PC-3 (cell line): ENCODE measurements around the gene PTN. TPM values are rescaled to one million over a fixed set of nuclear protein-coding genes. Genes with fewer than 3 reads are reported as not detected.

Experiments
- ATAC-seq: fragments of 200-7000 bp; cut with Tn5 transposase; 2 replicates; pipeline ENCODE4 v1.9.1; 2020; ENCODE audit warnings: mild to moderate bottlenecking, moderate library complexity
- BruUV-seq: library from RNA; stranded (reverse); fragments of 400-500 nt; replicated peaks from 2 replicates; lab custom pipeline; 2021; lab: Mats Ljungman, UMichigan
- CTCF ChIA-PET: fragments of 300-600 bp; sonication (Branson Sonifier 250); formaldehyde crosslinking; loops from one replicate; lab custom pipeline; 2022; ENCODE audit warnings: antibody characterized with exemption; lab: Charles Lee
- POLR2A ChIA-PET: fragments of 300-600 bp; sonication (Branson Sonifier 250); formaldehyde crosslinking; loops from one replicate; lab custom pipeline; 2022; ENCODE audit warnings: antibody characterized with exemption; ENCODE audit not compliant: unreplicated experiment; lab: Charles Lee
- DNase-seq: peaks from one replicate; pipeline ENCODE4 v3.0.0-alpha.2; 2015
- H2AFZ ChIP-seq: fragments of 300-600 bp; sonication (generic); 2 replicates; pipeline ENCODE4 v1.6.0; 2016; ENCODE audit warnings: antibody characterized with exemption, low read length
- H3F3A ChIP-seq: fragments of 300-600 bp; sonication (generic); one replicate; pipeline ENCODE4 v1.6.0; 2017; ENCODE audit warnings: antibody characterized with exemption, low read length, control low read depth, mild to moderate bottlenecking; ENCODE audit not compliant: unreplicated experiment
- H3K27ac ChIP-seq: fragments of 300-600 bp; sonication (generic); 2 replicates; pipeline ENCODE4 v1.5.1; 2016; ENCODE audit warnings: mild to moderate bottlenecking, low read length
- H3K27me3 ChIP-seq: fragments of 300-600 bp; sonication (generic); 2 replicates; pipeline ENCODE4 v1.6.1; 2016; ENCODE audit warnings: low read length, mixed read lengths
- H3K36me3 ChIP-seq: fragments of 300-600 bp; sonication (generic); 2 replicates; pipeline ENCODE4 v1.6.1; 2016; ENCODE audit warnings: low read depth, mixed run types, low read length, mixed read lengths
- H3K4me1 ChIP-seq: fragments of 300-600 bp; sonication (generic); 2 replicates; pipeline ENCODE4 v1.5.1; 2016; ENCODE audit warnings: low read length; ENCODE audit not compliant: insufficient read depth
- H3K4me2 ChIP-seq: fragments of 300-600 bp; sonication (generic); 2 replicates; pipeline ENCODE4 v1.6.0; 2016; ENCODE audit warnings: low read length
- H3K4me3 ChIP-seq: fragments of 300-600 bp; sonication (generic); 2 replicates; pipeline ENCODE4 v1.5.1; 2016; ENCODE audit warnings: mild to moderate bottlenecking, low read length, mixed read lengths
- H3K79me2 ChIP-seq: fragments of 300-600 bp; sonication (generic); 2 replicates; pipeline ENCODE4 v1.6.1; 2017; ENCODE audit warnings: low read length, mixed read lengths
- H3K9ac ChIP-seq: fragments of 300-600 bp; sonication (generic); 2 replicates; pipeline ENCODE4 v1.6.0; 2016; ENCODE audit warnings: mild to moderate bottlenecking, low read length
- H3K9me2 ChIP-seq: fragments of 300-600 bp; sonication (generic); replicated peaks from 2 replicates; pipeline ENCODE4 v1.6.1; 2016; ENCODE audit warnings: mixed run types, low read length, mixed read lengths
- H3K9me3 ChIP-seq: fragments of 300-600 bp; sonication (generic); 2 replicates; pipeline ENCODE4 v1.6.1; 2016; ENCODE audit warnings: low read length, mixed read lengths
- H4K20me1 ChIP-seq: fragments of 300-600 bp; sonication (generic); 2 replicates; pipeline ENCODE4 v1.6.1; 2016; ENCODE audit warnings: low read length, mixed read lengths
- EZH2 ChIP-seq: fragments of 300-600 bp; sonication (generic); IDR thresholded peaks from one replicate; pipeline ENCODE4 v1.6.1; 2017; ENCODE audit warnings: antibody characterized with exemption, mild to moderate bottlenecking, low read length; ENCODE audit not compliant: unreplicated experiment
- EZH2phosphoT487 ChIP-seq: fragments of 300-600 bp; sonication (generic); IDR thresholded peaks from 2 replicates; pipeline ENCODE4 v1.6.1; 2018; ENCODE audit warnings: mild to moderate bottlenecking, antibody characterized with exemption, low read length, borderline replicate concordance
- intact Hi-C: fragments of 100-400 bp; cut with micrococcal nuclease; formaldehyde crosslinking; loops from 2 replicates; pipeline ENCODE4 v1.9.0; 2023
- total RNA-seq: library from RNA; depleted of rRNA; stranded (reverse); fragments of >200 nt; gene quantifications from 2 replicates; pipeline ENCODE4 v1.2.3, GENCODE V29; 2014
- TF ChIP-seq, protein P1 (sequence below): fragments of 300-600 bp; sonication (generic); conservative IDR thresholded peaks from 2 replicates; pipeline ENCODE4 v1.5.1; 2017; ENCODE audit warnings: antibody characterized with exemption, low read depth, mild to moderate bottlenecking, low read length

PTN gene
- total RNA-seq, 1 experiment from 2014 or later, result 0.07 TPM

DNA sequence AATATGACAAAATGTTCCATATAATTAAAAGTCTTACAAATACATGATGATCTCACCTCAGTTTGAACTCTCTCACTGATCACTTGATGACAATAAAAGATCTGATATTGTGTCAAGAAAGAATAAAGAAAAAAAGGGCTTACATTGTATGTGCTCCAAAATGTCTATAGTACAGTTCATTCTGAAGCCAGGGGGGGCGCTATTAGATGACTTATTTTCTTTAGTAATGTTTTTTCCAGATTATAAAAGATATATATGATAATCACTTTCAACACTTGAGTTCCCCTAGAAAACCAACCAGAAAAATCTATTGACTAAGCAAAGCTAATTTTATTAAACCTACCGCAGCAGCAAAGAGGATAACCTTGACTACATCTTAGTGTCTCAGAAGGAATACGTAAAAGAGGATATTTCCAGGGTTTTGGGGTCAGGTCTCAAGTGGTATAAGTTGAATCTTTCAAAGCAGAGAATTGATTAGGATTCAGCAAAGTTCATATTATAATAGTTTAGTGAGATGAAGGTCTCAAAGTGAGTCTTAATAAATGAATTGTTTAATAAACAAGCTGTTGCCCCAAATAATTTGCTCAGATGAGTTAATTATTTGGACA lies 55.8 kb downstream of the PTN start:
- Histone ChIP-seq H3F3A (no peaks in the 10 kb centered on the region), H3K27ac (no peak overlapping the region), H4K20me1 (no peaks in the 10 kb centered on the region), H3K4me3 (no peak overlapping the region), H3K27me3 (peaks cover 15% of the 10 kb centered on the region; the same call in 1 of the 2 replicates), H3K36me3 (no peaks in the 10 kb centered on the region), H3K9me3 (no peaks in the 10 kb centered on the region), H3K79me2 (no peaks in the 10 kb centered on the region), H3K9me2 (no peaks in the 10 kb centered on the region), H3K9ac (no peak overlapping the region), H3K4me2 (no peak overlapping the region), H3K4me1 (no peaks in the 10 kb centered on the region), H2AFZ (no peak overlapping the region)
- BruUV-seq, result no TSS peak
- ChIA-PET CTCF (no interaction called here), POLR2A (no interaction called here)
- ATAC-seq (no peak), DNase-seq (peak; percentile 34)
- TF ChIP-seq, protein P1, sequence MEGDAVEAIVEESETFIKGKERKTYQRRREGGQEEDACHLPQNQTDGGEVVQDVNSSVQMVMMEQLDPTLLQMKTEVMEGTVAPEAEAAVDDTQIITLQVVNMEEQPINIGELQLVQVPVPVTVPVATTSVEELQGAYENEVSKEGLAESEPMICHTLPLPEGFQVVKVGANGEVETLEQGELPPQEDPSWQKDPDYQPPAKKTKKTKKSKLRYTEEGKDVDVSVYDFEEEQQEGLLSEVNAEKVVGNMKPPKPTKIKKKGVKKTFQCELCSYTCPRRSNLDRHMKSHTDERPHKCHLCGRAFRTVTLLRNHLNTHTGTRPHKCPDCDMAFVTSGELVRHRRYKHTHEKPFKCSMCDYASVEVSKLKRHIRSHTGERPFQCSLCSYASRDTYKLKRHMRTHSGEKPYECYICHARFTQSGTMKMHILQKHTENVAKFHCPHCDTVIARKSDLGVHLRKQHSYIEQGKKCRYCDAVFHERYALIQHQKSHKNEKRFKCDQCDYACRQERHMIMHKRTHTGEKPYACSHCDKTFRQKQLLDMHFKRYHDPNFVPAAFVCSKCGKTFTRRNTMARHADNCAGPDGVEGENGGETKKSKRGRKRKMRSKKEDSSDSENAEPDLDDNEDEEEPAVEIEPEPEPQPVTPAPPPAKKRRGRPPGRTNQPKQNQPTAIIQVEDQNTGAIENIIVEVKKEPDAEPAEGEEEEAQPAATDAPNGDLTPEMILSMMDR, result peak; percentile 58; the same call in 1 of the 2 replicates
- no peak for TF ChIP-seq EZH2phosphoT487
- intact Hi-C loops, result no loop called here

DNA sequence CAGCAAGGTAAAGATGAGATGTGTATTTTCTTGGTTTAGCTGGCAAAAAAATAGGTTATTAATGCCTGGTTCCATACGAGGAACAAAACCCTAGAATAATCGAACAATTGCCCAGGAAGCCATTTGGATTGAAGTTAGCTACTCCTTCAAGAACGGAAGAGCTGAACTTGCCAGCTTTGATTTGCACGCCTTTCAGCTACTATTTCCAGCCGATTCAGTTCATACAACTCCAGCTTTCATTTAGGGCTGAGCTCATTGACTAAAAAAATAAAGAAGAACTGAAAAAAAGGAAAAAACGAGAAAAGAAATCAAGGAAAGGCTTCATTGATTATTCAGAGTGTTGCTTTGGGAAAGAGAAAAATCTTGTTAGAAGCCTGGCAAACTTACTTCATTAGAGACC lies 60.4 kb downstream of the PTN start:
- no peaks in the 10 kb centered on the region for H3K4me1 ChIP-seq
- H3K9me3 ChIP-seq, result no peaks in the 10 kb centered on the region
- CTCF ChIA-PET, result no interaction called here
- no peaks in the 10 kb centered on the region for H4K20me1 ChIP-seq
- peaks cover 15% of the 10 kb centered on the region; the same call in 1 of the 2 replicates for H3K27me3 ChIP-seq
- no peak overlapping the region for H2AFZ ChIP-seq
- no peaks in the 10 kb centered on the region for H3K79me2 ChIP-seq
- H3K9ac ChIP-seq, result no peak overlapping the region
- H3K9me2 ChIP-seq, result no peaks in the 10 kb centered on the region
- BruUV-seq, result no TSS peak
- no peak overlapping the region for H3K27ac ChIP-seq
- intact Hi-C loops, result no loop called here
- DNase-seq (no peak), ATAC-seq (no peak)
- no peaks in the 10 kb centered on the region for H3F3A ChIP-seq
- H3K4me2 ChIP-seq, result no peak overlapping the region
- H3K36me3 ChIP-seq, result no peaks in the 10 kb centered on the region
- no peak overlapping the region for H3K4me3 ChIP-seq
- POLR2A ChIA-PET, result no interaction called here
- TF ChIP-seq EZH2phosphoT487, result no peak
- no peak for TF ChIP-seq EZH2
- TF ChIP-seq, protein P1, result no peak

DNA sequence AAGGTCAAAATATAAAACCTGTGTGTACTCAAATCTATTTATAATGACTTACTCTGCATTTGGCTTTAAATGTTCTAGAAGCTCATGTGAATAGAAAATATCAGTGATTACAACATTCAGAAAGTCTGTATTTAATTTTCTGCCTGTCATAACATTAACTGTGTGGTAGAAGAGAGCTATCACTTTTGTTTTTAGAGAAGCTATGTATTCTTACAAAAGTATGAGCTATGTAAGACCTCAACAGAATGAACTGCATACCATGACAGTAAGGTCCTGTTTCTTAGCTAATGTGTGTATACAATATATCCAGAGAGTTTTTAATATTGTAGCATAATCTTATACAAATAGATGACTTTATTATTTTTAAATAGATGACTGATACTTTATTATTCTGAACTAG lies 61.5 kb downstream of the PTN start:
- Histone ChIP-seq H3K79me2 (no peaks in the 10 kb centered on the region), H3K27me3 (peaks cover 15% of the 10 kb centered on the region; the same call in 1 of the 2 replicates), H3K9ac (no peak overlapping the region), H3K9me2 (no peaks in the 10 kb centered on the region), H2AFZ (no peak overlapping the region), H3K27ac (no peak overlapping the region), H4K20me1 (no peaks in the 10 kb centered on the region), H3K36me3 (no peaks in the 10 kb centered on the region), H3F3A (no peaks in the 10 kb centered on the region), H3K4me1 (no peaks in the 10 kb centered on the region), H3K4me2 (no peak overlapping the region), H3K4me3 (no peak overlapping the region), H3K9me3 (no peaks in the 10 kb centered on the region)
- no TSS peak for BruUV-seq
- intact Hi-C loops, result no loop called here
- DNase-seq (no peak), ATAC-seq (no peak)
- TF ChIP-seq EZH2phosphoT487, result no peak
- TF ChIP-seq EZH2, result no peak
- TF ChIP-seq, protein P1, result no peak
- ChIA-PET CTCF (no interaction called here), POLR2A (no interaction called here)
